ENCODE measurements around the gene ASB5. TPM values are rescaled to one million over a fixed set of nuclear protein-coding genes. Genes with fewer than 3 reads are reported as not detected.

ASB5 gene
- total RNA-seq, 1 experiment from 2014 or later, result not detected

GRCh38 chr4:176313596-176314336, 44.7 kb upstream of the ASB5 start (continued):
- TF ChIP-seq REST (IDR thresholded peaks at IDR 0.05; ENCODE audit: low read depth) (no peak), SP1 (IDR thresholded peaks at IDR 0.05; ENCODE audit: low read depth) (no peak)

GRCh38 chr4:176309772-176310171, 40.8 kb upstream of the ASB5 start:
- Histone ChIP-seq H2AFZ (ENCODE audit: low read depth, low read length, poor library complexity, severe bottlenecking) (no peak overlapping the region), H3K27me3 (ENCODE audit: insufficient read depth, low read length) (no peaks in the 10 kb centered on the region), H3K36me3 (ENCODE audit: control insufficient read depth in 1 of 2, insufficient read depth in 2 of 2, low read length in 2 of 2) (no peaks in the 10 kb centered on the region), H3K4me1 (ENCODE audit: control insufficient read depth in 1 of 2, insufficient read depth in 2 of 2, low read length in 2 of 2) (peaks cover 0 to 13% of the 10 kb centered on the region in 2 experiments; a peak in 2 of 4 replicates), H3K27ac (ENCODE audit: low read depth, low read length) (no peak overlapping the region), H3K9me2 (ENCODE audit: insufficient read depth) (no peaks in the 10 kb centered on the region), H4K20me1 (ENCODE audit: insufficient read depth) (no peaks in the 10 kb centered on the region), H3K4me3 (replicated peaks in 1 of 2; ENCODE audit: low read depth in 1 of 2, low read length in 2 of 2) (no peak overlapping the region), H3K4me2 (ENCODE audit: low read length) (no peak overlapping the region), H3K79me2 (ENCODE audit: insufficient read depth, low read length) (no peaks in the 10 kb centered on the region), H3K9ac (ENCODE audit: low read length) (no peak overlapping the region), H3K9me3 (ENCODE audit: control insufficient read depth in 1 of 2, insufficient read depth in 1 of 2, low read depth in 1 of 2, low read length in 2 of 2) (no peaks in the 10 kb centered on the region)
- ATAC-seq (no peak), DNase-seq (ENCODE audit: low read depth, low spot score) (no peak)
- RAD21 ChIA-PET (ENCODE audit: low non-redundant PET in 1 of 2, low total read pairs in 2 of 2, uncharacterized antibody in 2 of 2, unreplicated experiment in 2 of 2), result no interaction called here
- BruUV-seq (replicated peaks), result no TSS peak
- TF ChIP-seq SP1 (IDR thresholded peaks at IDR 0.05; ENCODE audit: low read depth) (no peak), CEBPB (IDR thresholded peaks at IDR 0.05; ENCODE audit: low read depth) (no peak), YY1 (IDR thresholded peaks at IDR 0.05; ENCODE audit: extremely low read depth, insufficient replicate concordance, low read depth, low read length) (no peak), TCF7L2 (IDR thresholded peaks at IDR 0.05; ENCODE audit: borderline replicate concordance, extremely low read depth, insufficient read depth, insufficient read length) (no peak), POLR2A (IDR thresholded peaks at IDR 0.05; ENCODE audit: borderline replicate concordance, extremely low read depth, insufficient read depth, insufficient read length) (no peak), ZNF274 (IDR thresholded peaks at IDR 0.05; ENCODE audit: low read depth, low read length) (no peak), RAD21 (IDR thresholded peaks at IDR 0.05; ENCODE audit: low read depth) (no peak), ATF3 (IDR thresholded peaks at IDR 0.05) (no peak), ELF1 (IDR thresholded peaks at IDR 0.05; ENCODE audit: borderline replicate concordance, low read depth) (no peak), SIN3A (IDR thresholded peaks at IDR 0.05; ENCODE audit: low read depth) (no peak), EZH2 (IDR thresholded peaks at IDR 0.05) (no peak), POLR2AphosphoS5 (IDR thresholded peaks at IDR 0.05; ENCODE audit: low read depth, low read length) (no peak), MAX (IDR thresholded peaks at IDR 0.05) (no peak), ZBTB33 (IDR thresholded peaks at IDR 0.05; ENCODE audit: extremely low read depth, insufficient replicate concordance, low read length) (no peak), ZFX (IDR thresholded peaks at IDR 0.05) (no peak)
- intact Hi-C loops (cut with micrococcal nuclease), result no loop called here
- POLR2A ChIA-PET, result no interaction called here
- CTCF ChIA-PET, result no interaction called here
